Right lobe of liver (tissue), 6 donors: ENCODE data around the gene UBE4A. TPM values are rescaled to one million over a fixed set of nuclear protein-coding genes. Genes with fewer than 3 reads are reported as not detected.

Source experiments
- ATAC-seq, 4 donors: fragments of 200-7000 bp; cut with Tn5 transposase; one replicate each; pipeline ENCODE4 v1.9.1; 2020; ENCODE audit warnings: mild to moderate bottlenecking in 4 of 4, moderate library complexity in 4 of 4
- DNase-seq, 3 donors: peaks; one replicate each; pipeline ENCODE4 v3.0.0-alpha.2; 2020
- H3K27ac ChIP-seq, 3 donors: fragments of 200-600 bp; one replicate each; pipeline ENCODE4 v1.8.0; 2022
- H3K27me3 ChIP-seq, 2 donors: fragments of 200-600 bp; one replicate each; pipeline ENCODE4 v1.8.0; 2022
- H3K36me3 ChIP-seq, 4 donors: fragments of 200-600 bp; sonication (generic) in 1 of 4; one replicate each; pipeline versions ENCODE4 v1.5.1 to v1.8.0; 2017 to 2022; ENCODE audit warnings: control low read depth in 1 of 4
- H3K4me1 ChIP-seq, 4 donors: fragments of 200-600 bp; sonication (generic) in 1 of 4; one replicate each; pipeline versions ENCODE4 v1.5.1 to v1.8.0; 2017 to 2022; ENCODE audit warnings: control low read depth in 1 of 4
- H3K4me3 ChIP-seq, 3 donors: fragments of 200-600 bp; one replicate each; pipeline ENCODE4 v1.8.0; 2022
- H3K9me3 ChIP-seq, 4 donors: fragments of 200-600 bp; sonication (generic) in 1 of 4; one replicate each; pipeline versions ENCODE4 v1.5.1 to v1.8.0; 2017 to 2022; ENCODE audit warnings: control low read depth in 1 of 4
- POLR2A ChIP-seq: fragments of 450-650 bp; IDR thresholded peaks from one replicate; pipeline ENCODE4 v1.6.1; 2017; ENCODE audit warnings: antibody characterized with exemption, mild to moderate bottlenecking
- WGBS: methylation state at CpG from one replicate; pipeline ENCODE4 v1.1.6; 2018; ENCODE audit warnings: low coverage, low lambda C conversion rate; ENCODE audit not compliant: insufficient coverage; ENCODE audit errors: missing lambda C conversion rate; 5-methylcytosine and 5-hydroxymethylcytosine counted together
- intact Hi-C, 2 donors: fragments of 100-400 bp; cut with DNase I; formaldehyde crosslinking; loops; one replicate each; pipeline versions ENCODE4 v1.11.2 to v1.14.1; 2022
- total RNA-seq, 6 experiments: library from RNA; depleted of rRNA in 2 of 6; stranded (reverse); fragments of >200 nt in 2 of 6; fragmentation: NEBNext Ultra II Directional in 3 of 6; extraction: Animal tissue kit (Norgen Biotek cat#: 25700) in 3 of 6; gene quantifications; one replicate each; pipeline versions ENCODE4 v1.1.0 to v1.2.4, GENCODE V29; 2016 to 2023
- TF ChIP-seq, protein P1 (sequence below), 4 donors: fragments of 200-600 bp in 3 of 4; fragments of 450-650 bp in 1 of 4; IDR thresholded peaks; one replicate each; pipeline versions ENCODE4 v1.5.1 to v1.8.0; 2016 to 2022; ENCODE audit warnings: antibody characterized with exemption in 4 of 4, mild to moderate bottlenecking in 2 of 4
- donor health status: DM: no; HTN: yes; CAD: no.
- donor health status: DM: no; HTN: no; CAD: no.
- donor health status: DM: no; HTN: no; CAD: no.
- donor health status: DM: no; HTN: yes; CAD: no.
- donor health status: DM: no; HTN: yes; CAD: no.

Gene UBE4A
- total RNA-seq, 6 experiments from 2014 or later: 25.5 to 36.9 (median 28.5) TPM

DNA sequence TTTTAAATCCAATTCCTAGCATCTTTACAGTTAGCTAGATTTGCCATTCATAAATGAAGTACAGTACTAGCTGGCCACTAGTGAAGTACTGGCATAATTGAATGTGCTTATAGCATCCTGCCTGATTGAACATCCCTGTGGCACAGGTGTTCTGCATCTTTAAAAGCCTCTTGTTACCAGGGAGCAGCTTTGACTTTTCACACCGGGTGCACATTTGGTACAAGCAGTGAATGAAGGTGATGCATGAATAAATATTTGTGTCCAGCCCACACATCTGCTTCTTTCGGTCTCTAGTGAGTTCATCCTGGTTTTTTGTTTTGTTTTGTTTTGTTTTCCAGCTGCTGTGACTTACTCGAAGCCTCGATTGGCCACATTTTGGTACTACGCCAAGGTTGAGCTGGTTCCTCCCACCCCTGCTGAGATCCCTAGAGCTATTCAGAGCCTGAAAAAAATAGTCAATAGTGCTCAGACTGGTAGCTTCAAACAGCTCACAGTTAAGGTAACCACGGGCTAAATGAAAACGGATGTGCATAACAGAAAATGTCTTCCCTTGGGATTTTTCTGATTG, 47.3 kb downstream of the UBE4A start:
- DNase-seq (no peak), ATAC-seq (no peak)
- intact Hi-C loops: loop anchor here in 1 of 2 donors (10.0 kb wide), 1 partner anchor 68 kb away; no protein-coding TSS in a partner anchor
- Histone ChIP-seq H3K9me3 (no peaks in the 10 kb centered on the region), H3K4me1 (peaks cover 0 to 18% (median 8%) of the 10 kb centered on the region in 4 donors), H3K27ac (no peak overlapping the region), H3K4me3 (no peak overlapping the region), H3K27me3 (no peaks in the 10 kb centered on the region), H3K36me3 (peaks cover 0 to 42% (median 7%) of the 10 kb centered on the region in 4 donors)
- TF ChIP-seq POLR2A: no peak
- TF ChIP-seq, protein P1, sequence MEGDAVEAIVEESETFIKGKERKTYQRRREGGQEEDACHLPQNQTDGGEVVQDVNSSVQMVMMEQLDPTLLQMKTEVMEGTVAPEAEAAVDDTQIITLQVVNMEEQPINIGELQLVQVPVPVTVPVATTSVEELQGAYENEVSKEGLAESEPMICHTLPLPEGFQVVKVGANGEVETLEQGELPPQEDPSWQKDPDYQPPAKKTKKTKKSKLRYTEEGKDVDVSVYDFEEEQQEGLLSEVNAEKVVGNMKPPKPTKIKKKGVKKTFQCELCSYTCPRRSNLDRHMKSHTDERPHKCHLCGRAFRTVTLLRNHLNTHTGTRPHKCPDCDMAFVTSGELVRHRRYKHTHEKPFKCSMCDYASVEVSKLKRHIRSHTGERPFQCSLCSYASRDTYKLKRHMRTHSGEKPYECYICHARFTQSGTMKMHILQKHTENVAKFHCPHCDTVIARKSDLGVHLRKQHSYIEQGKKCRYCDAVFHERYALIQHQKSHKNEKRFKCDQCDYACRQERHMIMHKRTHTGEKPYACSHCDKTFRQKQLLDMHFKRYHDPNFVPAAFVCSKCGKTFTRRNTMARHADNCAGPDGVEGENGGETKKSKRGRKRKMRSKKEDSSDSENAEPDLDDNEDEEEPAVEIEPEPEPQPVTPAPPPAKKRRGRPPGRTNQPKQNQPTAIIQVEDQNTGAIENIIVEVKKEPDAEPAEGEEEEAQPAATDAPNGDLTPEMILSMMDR (IDR thresholded peaks at IDR 0.05): no peak
- WGBS: 59% methylated on average over 7 of the region's 7 CpGs

DNA sequence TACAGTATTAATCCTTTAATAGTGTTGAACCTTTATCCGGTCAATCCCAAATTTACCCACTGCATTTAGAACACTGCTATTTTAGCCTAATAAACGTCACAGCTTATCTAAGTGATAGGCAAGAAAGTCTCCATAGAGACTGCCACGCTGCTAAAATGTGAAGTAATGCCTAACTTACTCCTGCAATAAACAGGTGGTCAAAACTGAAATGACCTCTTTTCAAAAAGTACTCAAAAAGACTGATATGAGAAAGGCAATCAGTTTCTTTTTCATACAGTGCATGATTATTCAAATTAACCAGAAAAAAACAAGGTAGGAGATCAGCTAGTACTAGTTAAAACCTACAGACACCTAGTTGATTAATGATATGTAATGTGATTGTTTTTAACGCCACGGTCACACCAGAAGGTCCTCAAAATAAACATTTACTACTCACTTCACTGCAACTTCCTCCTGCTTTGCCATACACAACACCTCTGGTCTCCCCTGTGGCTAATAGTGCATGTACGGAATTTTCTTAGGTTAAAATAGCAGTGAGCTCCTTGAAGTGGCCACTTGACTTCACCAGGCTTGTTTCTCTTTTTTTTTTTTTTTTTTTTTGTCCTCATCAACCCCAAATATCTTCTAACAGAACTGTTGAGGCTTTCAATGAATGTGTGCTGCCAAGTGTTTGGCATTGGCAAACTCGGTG, 50.8 kb downstream of the UBE4A start:
- no peak overlapping the region for H3K27ac ChIP-seq
- TF ChIP-seq POLR2A: no peak
- TF ChIP-seq, protein P1 (IDR thresholded peaks at IDR 0.05): no peak
- no peaks in the 10 kb centered on the region for H3K27me3 ChIP-seq
- H3K9me3 ChIP-seq: no peaks in the 10 kb centered on the region
- no peak for DNase-seq
- H3K36me3 ChIP-seq: peaks cover 0 to 38% (median 7%) of the 10 kb centered on the region in 4 donors
- no peak overlapping the region for H3K4me3 ChIP-seq
- WGBS: 85% methylated on average over 7 of the region's 7 CpGs
- intact Hi-C loops: no loop called here
- no peak for ATAC-seq
- no peaks in the 10 kb centered on the region for H3K4me1 ChIP-seq

DNA sequence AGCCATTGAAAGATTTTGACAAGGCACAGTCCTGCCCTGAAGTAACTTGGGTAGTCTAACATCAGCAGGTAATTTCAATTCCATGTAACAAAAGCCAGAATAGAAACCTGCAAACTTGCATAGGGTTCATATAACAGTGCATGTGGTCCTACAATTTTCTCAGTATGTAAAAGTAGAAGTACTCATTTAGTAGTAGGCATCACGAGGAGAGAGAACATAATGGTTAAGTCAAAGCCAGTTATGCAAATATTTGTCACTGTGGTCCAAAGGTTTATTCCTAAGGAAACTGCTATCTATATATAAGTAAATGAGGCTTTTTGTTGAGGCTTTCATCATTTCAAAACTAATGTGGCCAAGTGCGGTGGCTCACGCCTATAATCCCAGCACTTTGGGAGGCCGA, 52.1 kb downstream of the UBE4A start:
- 82% methylated on average over 3 of the region's 4 CpGs for WGBS
- Histone ChIP-seq H3K27me3 (no peaks in the 10 kb centered on the region), H3K4me3 (no peak overlapping the region), H3K27ac (no peak overlapping the region), H3K9me3 (no peaks in the 10 kb centered on the region), H3K36me3 (peaks cover 0 to 27% (median 7%) of the 10 kb centered on the region in 4 donors), H3K4me1 (no peaks in the 10 kb centered on the region)
- intact Hi-C loops: no loop called here
- TF ChIP-seq POLR2A: no peak
- TF ChIP-seq, protein P1 (IDR thresholded peaks at IDR 0.05): no peak
- ATAC-seq (no peak), DNase-seq (no peak)

DNA sequence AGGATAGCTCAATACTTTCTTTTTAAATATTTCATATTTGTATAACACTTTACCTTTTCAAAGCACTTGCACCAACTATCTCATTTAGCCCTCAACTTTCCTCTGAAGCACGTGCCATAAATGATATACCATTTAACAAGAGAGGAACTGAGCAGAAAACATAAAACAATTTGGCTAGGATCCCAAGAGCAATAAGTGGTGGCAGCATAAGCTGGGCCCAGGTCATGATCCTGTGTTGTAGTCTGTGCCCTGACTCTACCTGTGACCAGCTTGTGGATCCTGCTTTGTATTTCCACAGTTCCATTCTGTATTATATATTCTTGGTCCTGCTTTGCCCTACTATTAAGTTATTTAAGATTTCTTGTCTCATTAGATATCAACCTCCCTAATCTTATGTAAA, 53.5 kb downstream of the UBE4A start:
- no peaks in the 10 kb centered on the region for H3K27me3 ChIP-seq
- no peaks in the 10 kb centered on the region for H3K4me1 ChIP-seq
- no peak overlapping the region for H3K27ac ChIP-seq
- no peak overlapping the region for H3K4me3 ChIP-seq
- H3K9me3 ChIP-seq: no peaks in the 10 kb centered on the region
- 92% methylated on average over 1 of the region's 1 CpG for WGBS
- intact Hi-C loops: no loop called here
- peaks cover 0 to 15% (median 7%) of the 10 kb centered on the region in 4 donors for H3K36me3 ChIP-seq
- TF ChIP-seq, protein P1 (IDR thresholded peaks at IDR 0.05): no peak
- TF ChIP-seq POLR2A: no peak
- no peak for DNase-seq
- no peak for ATAC-seq
